DOHH2 (cell line): ENCODE measurements around the gene EIF2D.

Experiments used
- H3F3A ChIP-seq: fragments of 200-600 bp; sonication (generic), shearing (Covaris generic); 2 replicates; pipeline ENCODE4 v1.6.0; 2016; ENCODE audit warnings: antibody characterized with exemption, mild to moderate bottlenecking; ENCODE audit not compliant: control insufficient read depth, insufficient read depth
- H3K27ac ChIP-seq: fragments of 200-600 bp; sonication (generic); 2 replicates; pipeline ENCODE4 v1.5.1; 2014; ENCODE audit warnings: low read depth, mild to moderate bottlenecking, low read length, moderate library complexity
- H3K27me3 ChIP-seq: fragments of 200-600 bp; sonication (generic); 2 replicates; pipeline ENCODE4 v1.6.1; 2014; ENCODE audit warnings: mild to moderate bottlenecking, low read length, mixed read lengths; ENCODE audit not compliant: control insufficient read depth
- H3K36me3 ChIP-seq: fragments of 200-600 bp; sonication (generic); 2 replicates; pipeline ENCODE4 v1.6.1; 2014; ENCODE audit warnings: mild to moderate bottlenecking, low read length, moderate library complexity, mixed read lengths; ENCODE audit not compliant: control insufficient read depth
- H3K4me1 ChIP-seq: fragments of 200-600 bp; sonication (generic); 2 replicates; pipeline ENCODE4 v1.6.1; 2014; ENCODE audit warnings: mild to moderate bottlenecking, low read length, mixed read lengths; ENCODE audit not compliant: control insufficient read depth
- H3K4me2 ChIP-seq: fragments of 200-600 bp; sonication (generic); 2 replicates; pipeline ENCODE4 v1.6.0; 2014; ENCODE audit warnings: mild to moderate bottlenecking, low read length, moderate library complexity
- H3K4me3 ChIP-seq: fragments of 200-600 bp; sonication (generic); 2 replicates; pipeline ENCODE4 v1.5.1; 2014; ENCODE audit warnings: mild to moderate bottlenecking, low read length, mixed read lengths
- H3K79me2 ChIP-seq: fragments of 200-600 bp; sonication (generic); 2 replicates; pipeline ENCODE4 v1.6.1; 2014; ENCODE audit warnings: mild to moderate bottlenecking, low read length, mixed read lengths; ENCODE audit not compliant: control insufficient read depth
- H3K9me2 ChIP-seq: fragments of 200-600 bp; sonication (generic); replicated peaks from 2 replicates; pipeline ENCODE4 v1.6.1; 2014; ENCODE audit warnings: mild to moderate bottlenecking, low read length, mixed read lengths; ENCODE audit not compliant: control insufficient read depth
- H3K9me3 ChIP-seq: fragments of 200-600 bp; sonication (generic); 2 replicates; pipeline ENCODE4 v1.6.1; 2014; ENCODE audit warnings: antibody characterized with exemption, low read length, mixed read lengths; ENCODE audit not compliant: control insufficient read depth, insufficient read depth
- H4K20me1 ChIP-seq: fragments of 200-600 bp; sonication (generic); 2 replicates; pipeline ENCODE4 v1.6.0; 2014; ENCODE audit warnings: low read depth, mild to moderate bottlenecking, antibody characterized with exemption, low read length, moderate library complexity; ENCODE audit not compliant: control insufficient read depth, insufficient read depth
- CTCF ChIP-seq: fragments of 200-600 bp; sonication (generic); IDR thresholded peaks from one replicate; pipeline ENCODE4 v1.5.1; 2014; ENCODE audit warnings: antibody characterized with exemption, mild to moderate bottlenecking, low read depth, low read length; ENCODE audit not compliant: poor library complexity, severe bottlenecking
- EZH2phosphoT487 ChIP-seq: fragments of 200-600 bp; sonication (generic); IDR thresholded peaks from 2 replicates; pipeline ENCODE4 v1.6.1; 2017; ENCODE audit warnings: borderline replicate concordance, mild to moderate bottlenecking, antibody characterized with exemption, low read length, moderate library complexity, mixed read lengths

EIF2D gene

GRCh38 chr1:206551986-206552326, 60.3 kb downstream of the EIF2D start:
- TF ChIP-seq CTCF (no peak), EZH2phosphoT487 (no peak)
- Histone ChIP-seq H3F3A (no peaks in the 10 kb centered on the region), H3K9me2 (no peaks in the 10 kb centered on the region), H3K9me3 (no peaks in the 10 kb centered on the region), H3K36me3 (no peaks in the 10 kb centered on the region), H3K4me3 (no peak overlapping the region), H4K20me1 (no peaks in the 10 kb centered on the region), H3K4me1 (peaks cover 21% of the 10 kb centered on the region), H3K79me2 (no peaks in the 10 kb centered on the region), H3K27me3 (peaks cover 17% of the 10 kb centered on the region), H3K27ac (no peak overlapping the region), H3K4me2 (no peak overlapping the region)

- Histone ChIP-seq H3K9me2 (no peaks in the 10 kb centered on the region), H3K4me2 (no peak overlapping the region), H3K79me2 (no peaks in the 10 kb centered on the region), H4K20me1 (no peaks in the 10 kb centered on the region), H3K27ac (no peak overlapping the region), H3K27me3 (peaks cover 17% of the 10 kb centered on the region), H3F3A (no peaks in the 10 kb centered on the region), H3K9me3 (no peaks in the 10 kb centered on the region), H3K4me1 (peaks cover 16% of the 10 kb centered on the region), H3K36me3 (no peaks in the 10 kb centered on the region), H3K4me3 (no peak overlapping the region)
- no peak for TF ChIP-seq CTCF
- TF ChIP-seq EZH2phosphoT487: no peak
Observed at GRCh38 chr1:206551296-206551985, 60.8 kb downstream of the EIF2D start.

- Histone ChIP-seq H3K4me1 (peaks cover 6% of the 10 kb centered on the region), H3K27ac (no peak overlapping the region), H3K79me2 (no peaks in the 10 kb centered on the region), H3K9me2 (no peaks in the 10 kb centered on the region), H3K36me3 (no peaks in the 10 kb centered on the region), H3K4me3 (no peak overlapping the region), H3K27me3 (peaks cover 17% of the 10 kb centered on the region), H4K20me1 (no peaks in the 10 kb centered on the region), H3F3A (no peaks in the 10 kb centered on the region), H3K4me2 (no peak overlapping the region), H3K9me3 (no peaks in the 10 kb centered on the region)
- TF ChIP-seq EZH2phosphoT487 (no peak), CTCF (no peak)
Observed at GRCh38 chr1:206550446-206550845, 61.8 kb downstream of the EIF2D start.
